ENCODE results near the gene CPNE9.

CPNE9 gene

DNA sequence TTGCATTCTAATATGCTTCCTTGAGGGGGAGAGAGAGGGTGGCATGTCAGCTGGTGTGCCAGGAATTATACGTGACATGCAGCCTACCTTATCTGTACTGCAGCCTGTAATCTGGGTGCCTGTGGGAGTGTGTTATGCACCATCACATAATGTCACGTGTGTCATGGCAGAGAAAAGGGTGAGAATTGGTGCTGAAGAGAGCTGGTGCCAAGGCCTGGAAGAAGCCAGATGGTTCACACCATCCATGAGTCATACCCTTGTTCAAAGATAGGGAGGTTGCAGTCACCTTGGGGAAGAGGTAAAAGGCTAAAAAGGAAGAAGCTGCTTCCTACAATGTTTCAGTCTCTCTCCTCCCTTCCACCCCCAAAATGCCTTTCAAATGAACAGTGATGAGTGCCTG is 33.2 kb downstream of the CPNE9 start:
- peak; percentile 23 for DNase-seq (ENCODE audit: low read depth)
- TF ChIP-seq, protein P1, sequence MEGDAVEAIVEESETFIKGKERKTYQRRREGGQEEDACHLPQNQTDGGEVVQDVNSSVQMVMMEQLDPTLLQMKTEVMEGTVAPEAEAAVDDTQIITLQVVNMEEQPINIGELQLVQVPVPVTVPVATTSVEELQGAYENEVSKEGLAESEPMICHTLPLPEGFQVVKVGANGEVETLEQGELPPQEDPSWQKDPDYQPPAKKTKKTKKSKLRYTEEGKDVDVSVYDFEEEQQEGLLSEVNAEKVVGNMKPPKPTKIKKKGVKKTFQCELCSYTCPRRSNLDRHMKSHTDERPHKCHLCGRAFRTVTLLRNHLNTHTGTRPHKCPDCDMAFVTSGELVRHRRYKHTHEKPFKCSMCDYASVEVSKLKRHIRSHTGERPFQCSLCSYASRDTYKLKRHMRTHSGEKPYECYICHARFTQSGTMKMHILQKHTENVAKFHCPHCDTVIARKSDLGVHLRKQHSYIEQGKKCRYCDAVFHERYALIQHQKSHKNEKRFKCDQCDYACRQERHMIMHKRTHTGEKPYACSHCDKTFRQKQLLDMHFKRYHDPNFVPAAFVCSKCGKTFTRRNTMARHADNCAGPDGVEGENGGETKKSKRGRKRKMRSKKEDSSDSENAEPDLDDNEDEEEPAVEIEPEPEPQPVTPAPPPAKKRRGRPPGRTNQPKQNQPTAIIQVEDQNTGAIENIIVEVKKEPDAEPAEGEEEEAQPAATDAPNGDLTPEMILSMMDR (conservative IDR thresholded peaks at IDR 0.05; ENCODE audit: control insufficient read depth, insufficient read depth, low read depth, low read length) = no peak
- no peak overlapping the region for H3K4me3 ChIP-seq (ENCODE audit: control insufficient read depth, low read depth, low read length)

DNA sequence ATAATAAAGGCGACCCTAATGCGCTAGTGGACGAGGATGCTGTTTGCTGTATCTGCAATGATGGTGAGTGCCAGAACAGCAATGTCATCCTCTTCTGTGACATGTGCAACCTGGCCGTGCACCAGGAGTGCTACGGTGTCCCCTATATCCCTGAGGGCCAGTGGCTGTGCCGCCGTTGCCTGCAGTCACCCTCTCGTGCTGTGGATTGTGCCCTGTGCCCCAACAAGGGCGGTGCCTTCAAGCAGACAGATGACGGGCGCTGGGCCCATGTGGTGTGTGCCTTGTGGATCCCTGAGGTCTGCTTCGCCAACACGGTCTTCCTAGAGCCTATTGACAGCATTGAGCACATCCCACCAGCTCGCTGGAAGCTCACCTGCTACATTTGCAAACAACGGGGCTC is 35.5 kb downstream of the CPNE9 start:
- DNase-seq (ENCODE audit: low read depth) = no peak
- H3K4me3 ChIP-seq (ENCODE audit: control insufficient read depth, low read depth, low read length) = no peak overlapping the region
- TF ChIP-seq, protein P1 (conservative IDR thresholded peaks at IDR 0.05; ENCODE audit: control insufficient read depth, insufficient read depth, low read depth, low read length) = no peak

DNA sequence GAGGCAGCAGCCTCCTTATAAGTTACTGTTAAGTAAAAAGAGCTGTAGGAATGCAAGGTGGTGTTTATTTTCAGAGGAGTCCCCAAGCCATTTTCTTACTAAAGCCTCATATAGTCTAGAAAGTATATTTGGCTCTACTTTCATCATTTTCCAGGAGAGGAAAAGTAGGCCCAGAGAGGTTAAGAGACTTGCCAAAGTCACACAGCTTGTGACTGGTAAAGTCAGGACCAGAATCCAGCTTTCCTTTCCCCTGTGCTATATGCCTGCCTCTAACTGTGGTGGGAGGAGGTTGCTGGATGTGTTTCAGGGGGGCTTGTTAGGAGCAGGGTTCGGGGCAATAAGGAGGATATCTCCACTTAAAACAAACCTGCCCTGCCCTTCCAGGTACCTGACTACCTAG is 38.9 kb downstream of the CPNE9 start:
- no peak overlapping the region for H3K4me3 ChIP-seq (ENCODE audit: control insufficient read depth, low read depth, low read length)
- TF ChIP-seq, protein P1 (conservative IDR thresholded peaks at IDR 0.05; ENCODE audit: control insufficient read depth, insufficient read depth, low read depth, low read length) = no peak
- no peak for DNase-seq (ENCODE audit: low read depth)

DNA sequence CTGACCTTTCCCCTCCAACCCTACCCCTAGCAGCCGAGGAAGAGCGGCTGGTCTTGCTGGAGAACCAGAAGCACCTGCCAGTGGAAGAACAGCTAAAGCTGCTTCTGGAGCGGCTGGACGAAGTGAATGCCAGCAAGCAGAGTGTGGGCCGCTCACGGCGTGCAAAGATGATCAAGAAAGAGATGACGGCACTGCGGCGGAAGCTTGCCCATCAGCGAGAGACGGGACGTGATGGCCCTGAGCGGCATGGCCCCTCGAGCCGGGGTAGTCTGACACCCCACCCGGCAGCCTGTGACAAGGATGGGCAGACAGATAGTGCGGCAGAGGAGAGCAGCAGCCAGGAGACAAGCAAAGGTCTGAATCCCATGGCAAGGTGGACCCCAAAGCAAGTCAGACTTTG is 39.9 kb downstream of the CPNE9 start:
- H3K4me3 ChIP-seq (ENCODE audit: control insufficient read depth, low read depth, low read length) = no peak overlapping the region
- no peak for DNase-seq (ENCODE audit: low read depth)
- TF ChIP-seq, protein P1 (conservative IDR thresholded peaks at IDR 0.05; ENCODE audit: control insufficient read depth, insufficient read depth, low read depth, low read length) = no peak

DNA sequence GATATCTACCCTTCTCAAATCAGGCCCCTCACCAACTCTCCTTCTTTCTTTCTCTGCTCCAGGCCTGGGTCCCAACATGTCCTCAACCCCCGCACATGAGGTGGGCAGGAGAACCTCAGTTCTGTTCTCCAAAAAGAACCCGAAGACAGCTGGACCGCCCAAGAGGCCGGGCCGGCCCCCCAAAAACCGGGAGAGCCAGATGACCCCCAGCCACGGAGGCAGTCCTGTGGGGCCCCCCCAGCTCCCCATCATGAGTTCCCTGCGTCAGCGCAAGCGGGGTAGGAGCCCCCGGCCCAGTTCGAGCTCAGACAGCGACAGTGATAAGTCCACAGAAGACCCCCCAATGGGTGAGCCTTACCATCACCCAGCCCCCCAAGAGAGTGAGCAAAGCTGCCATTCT is 40.5 kb downstream of the CPNE9 start:
- TF ChIP-seq, protein P1 (conservative IDR thresholded peaks at IDR 0.05; ENCODE audit: control insufficient read depth, insufficient read depth, low read depth, low read length) = no peak
- H3K4me3 ChIP-seq (ENCODE audit: control insufficient read depth, low read depth, low read length) = no peak overlapping the region
- DNase-seq (ENCODE audit: low read depth) = no peak

DNA sequence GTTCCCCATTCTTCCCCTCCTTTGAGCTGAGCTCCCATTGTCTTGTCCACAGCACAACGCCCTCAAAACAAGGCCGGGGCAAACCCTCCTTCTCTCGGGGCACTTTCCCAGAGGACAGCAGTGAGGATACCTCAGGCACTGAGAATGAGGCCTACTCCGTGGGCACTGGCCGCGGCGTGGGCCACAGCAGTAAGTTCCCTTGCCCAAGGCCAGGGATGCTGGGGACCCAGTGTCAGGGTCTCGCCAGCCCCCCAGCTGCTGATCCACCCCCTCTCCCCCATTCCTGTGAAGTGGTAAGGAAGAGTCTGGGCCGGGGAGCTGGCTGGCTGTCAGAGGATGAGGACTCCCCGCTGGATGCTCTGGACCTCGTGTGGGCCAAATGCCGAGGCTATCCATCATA is 41.9 kb downstream of the CPNE9 start:
- DNase-seq (ENCODE audit: low read depth) = no peak
- H3K4me3 ChIP-seq (ENCODE audit: control insufficient read depth, low read depth, low read length) = no peak overlapping the region
- TF ChIP-seq, protein P1 (conservative IDR thresholded peaks at IDR 0.05; ENCODE audit: control insufficient read depth, insufficient read depth, low read depth, low read length) = no peak

DNA sequence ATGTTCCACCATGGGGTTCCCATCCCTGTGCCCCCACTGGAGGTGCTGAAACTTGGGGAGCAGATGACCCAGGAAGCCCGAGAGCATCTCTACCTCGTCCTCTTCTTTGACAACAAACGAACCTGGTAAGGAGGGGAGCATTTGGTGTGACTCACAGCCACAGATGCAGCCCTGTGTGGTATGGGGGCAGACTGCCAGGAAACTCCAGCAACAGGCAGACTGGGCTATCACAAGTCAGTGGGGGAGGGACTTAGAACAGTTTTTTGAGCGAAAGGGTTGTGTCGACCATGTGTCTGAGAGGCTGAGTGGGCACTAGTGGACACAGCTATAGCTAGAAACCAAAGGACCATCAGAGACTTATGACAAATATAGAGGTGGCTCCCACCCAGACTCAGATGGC is 42.7 kb downstream of the CPNE9 start:
- H3K4me3 ChIP-seq (ENCODE audit: control insufficient read depth, low read depth, low read length) = no peak overlapping the region
- TF ChIP-seq, protein P1 (conservative IDR thresholded peaks at IDR 0.05; ENCODE audit: control insufficient read depth, insufficient read depth, low read depth, low read length) = no peak
- DNase-seq (ENCODE audit: low read depth) = peak; percentile 90

Measured in fibroblast of mammary gland (primary cell).